Stimulated activated CD8-positive, alpha-beta memory T cell treated with anti-CD3 and anti-CD28 coated beads, Interleukin-4, amount 100 ng/mL, for 24 hours (primary cell): ENCODE results near the gene CPNE5.

Experiments used
- DNase-seq: peaks from one replicate; pipeline ENCODE4 v3.0.0-alpha.2; 2020; ENCODE audit warnings: low read depth

CPNE5 gene

DNA sequence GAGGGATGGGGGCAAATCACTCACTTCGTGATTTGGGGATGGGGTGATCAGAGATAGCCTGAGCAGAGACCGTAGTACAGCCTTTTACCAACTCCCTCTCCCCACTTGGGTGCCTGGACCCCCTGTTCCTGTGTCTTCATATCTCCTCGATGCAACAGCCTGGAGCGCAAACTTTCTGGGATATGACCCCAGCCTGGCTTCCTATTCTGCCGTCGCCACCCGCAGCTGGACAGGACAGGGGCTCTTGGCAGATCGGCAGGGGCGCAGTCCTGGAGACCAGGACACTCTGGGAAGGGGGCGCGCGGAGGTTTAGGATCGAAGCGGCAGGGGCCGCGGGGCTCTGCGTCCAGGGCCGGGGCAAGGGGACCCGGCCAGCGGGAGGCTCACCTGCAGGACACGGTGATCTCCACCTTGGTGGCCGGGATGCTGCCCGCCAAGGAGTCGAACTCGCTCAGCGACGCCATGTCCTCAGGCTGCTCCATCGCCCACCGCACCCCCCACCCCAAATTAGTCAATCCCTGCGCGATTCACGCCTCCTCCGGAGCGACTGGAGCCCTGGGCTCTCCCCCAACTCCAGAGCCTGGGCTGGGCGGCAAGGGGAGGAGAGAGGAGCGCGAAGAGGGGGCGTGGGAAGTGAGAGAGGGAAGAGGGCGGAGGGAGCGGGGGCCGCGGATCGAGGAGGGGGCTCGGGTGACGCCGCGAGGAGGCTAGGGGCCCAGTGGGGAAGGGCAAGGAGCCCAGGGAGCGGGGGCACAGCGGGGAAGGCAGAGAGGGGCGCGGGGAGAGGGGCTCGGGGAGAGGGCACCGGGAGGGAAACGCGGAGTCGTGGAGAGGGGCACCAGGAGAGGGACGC, at the start of gene CPNE5:
CPNE5 (minus strand) TSS at position 549 of the 853 bp plus-strand sequence; CDS start at position 482, 67 bp downstream.
- DNase-seq = no peak

DNA sequence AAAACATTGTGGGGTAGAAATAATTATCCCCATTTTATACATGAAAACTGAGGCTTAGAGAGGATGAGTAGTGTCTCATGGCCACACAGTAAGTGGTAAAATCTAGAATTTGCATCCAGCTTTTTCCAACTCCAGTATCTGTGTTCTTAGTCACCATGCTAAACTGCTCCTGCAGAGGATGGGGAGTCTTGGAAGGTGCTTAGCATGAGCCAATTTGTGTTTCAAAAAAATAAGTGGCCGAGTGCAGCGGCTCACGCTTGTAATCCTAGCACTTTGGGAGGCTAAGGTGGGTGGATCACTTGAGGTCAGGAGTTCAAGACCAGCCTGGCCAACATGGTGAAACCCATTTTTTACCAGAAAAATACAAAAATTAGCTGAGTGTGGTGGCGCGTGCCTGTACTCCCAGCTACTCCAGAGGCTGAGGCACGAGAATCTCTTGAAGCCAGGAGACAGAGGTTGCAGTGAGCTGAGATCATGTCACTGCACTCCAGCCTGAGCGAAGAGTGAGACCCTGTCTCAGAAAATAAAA, 48.9 kb upstream of the CPNE5 start:
- DNase-seq = no peak

DNA sequence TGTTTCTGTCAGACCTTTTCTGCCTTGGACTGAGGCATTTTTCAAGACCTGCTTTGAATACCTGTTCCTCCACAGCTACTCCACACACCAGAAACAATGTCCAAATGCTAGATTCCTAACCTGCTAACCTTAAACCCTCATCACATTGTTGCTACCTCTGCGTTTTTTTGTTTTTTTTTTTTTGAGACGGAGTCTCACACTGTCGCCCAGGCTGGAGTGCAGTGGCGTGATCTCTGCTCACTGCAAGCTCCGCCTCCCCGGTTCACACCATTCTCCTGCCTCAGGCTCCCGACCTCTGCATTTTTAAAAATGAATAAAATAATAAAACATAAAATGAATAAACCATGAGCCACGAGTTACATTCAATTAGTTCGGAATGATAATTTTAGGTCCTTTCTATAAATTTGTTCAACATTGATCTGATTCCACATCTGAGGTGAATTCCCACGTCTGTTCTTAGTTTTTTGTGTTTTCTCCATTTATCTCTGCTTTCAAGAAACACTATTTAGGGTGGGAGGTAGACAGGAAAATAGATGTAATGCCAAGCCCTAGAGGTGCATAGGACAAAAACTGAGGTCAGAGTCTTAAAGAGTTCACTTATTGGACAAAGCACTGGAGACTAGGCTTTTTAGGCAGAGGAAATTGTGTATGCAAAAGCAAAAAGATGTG, 47.8 kb upstream of the CPNE5 start:
- DNase-seq = no peak

DNA sequence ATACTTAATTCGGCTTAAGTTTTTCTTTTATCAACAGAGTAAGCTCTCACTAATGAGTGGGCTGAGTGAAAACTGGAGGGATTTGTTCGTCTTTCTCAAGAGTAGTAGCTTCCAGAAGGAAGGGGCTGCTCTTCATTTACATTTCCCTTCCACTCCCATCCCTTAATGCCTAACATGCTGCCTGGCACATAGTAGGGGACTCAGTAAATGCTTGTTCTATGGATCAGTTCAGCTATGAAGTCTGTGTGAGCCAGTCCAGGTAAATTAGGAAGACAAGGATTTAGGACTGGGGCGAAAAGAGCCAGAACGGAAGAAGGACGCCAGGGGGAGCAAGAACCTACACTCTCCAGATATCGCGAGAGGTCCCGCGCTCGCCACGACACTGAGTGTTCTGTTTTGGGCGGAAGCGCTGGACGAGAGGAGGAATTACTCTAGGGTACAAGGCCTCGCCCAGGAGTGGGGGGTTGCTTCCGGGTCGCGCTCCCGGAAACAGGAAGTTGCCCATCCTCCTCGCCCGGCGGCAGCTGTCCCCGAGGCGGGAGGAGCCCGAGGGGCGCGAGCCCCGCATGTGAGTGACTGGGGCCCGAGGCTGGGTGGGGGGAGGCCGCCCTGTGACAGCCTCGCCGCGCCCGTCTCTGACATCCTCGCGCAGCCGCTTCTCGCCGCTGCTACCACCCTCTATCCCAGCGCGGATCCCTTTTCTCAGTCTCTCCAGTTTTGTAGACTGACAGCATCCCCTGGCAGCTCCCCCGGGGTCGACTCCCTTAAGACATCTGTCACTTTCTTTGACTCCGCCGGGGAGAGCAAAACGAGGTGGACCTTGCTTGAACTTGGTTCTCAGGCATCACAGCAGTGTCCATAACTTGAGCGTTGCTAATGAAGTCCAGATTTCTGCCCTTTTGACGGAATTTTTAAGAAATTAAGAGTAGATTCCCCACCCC, 46.5 kb upstream of the CPNE5 start, which contains the start of gene C6orf89:
C6orf89 (plus strand) TSS at position 492 of the 941 bp plus-strand sequence. CDS start 13,493 bp downstream, outside the sequence.
- DNase-seq = peak; percentile 94

DNA sequence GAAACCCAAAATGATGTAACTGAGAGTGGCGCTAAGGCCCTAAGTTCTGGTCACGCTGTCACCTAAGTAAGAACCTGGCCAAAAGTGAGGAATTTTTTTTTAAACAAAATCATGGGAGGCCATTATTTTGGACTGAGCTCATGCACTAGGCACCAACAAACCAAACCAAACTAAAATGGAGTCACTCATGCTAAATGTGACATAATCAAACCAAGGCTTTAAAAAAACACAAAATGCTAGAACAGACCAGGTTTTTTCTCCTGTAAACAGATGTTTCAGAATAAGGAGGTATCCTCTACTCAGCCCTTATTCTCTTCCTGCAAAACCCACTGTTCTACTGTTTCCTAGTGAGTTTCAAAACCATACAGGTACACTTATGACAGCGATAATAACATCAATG, 45.4 kb upstream of the CPNE5 start:
- no peak for DNase-seq

DNA sequence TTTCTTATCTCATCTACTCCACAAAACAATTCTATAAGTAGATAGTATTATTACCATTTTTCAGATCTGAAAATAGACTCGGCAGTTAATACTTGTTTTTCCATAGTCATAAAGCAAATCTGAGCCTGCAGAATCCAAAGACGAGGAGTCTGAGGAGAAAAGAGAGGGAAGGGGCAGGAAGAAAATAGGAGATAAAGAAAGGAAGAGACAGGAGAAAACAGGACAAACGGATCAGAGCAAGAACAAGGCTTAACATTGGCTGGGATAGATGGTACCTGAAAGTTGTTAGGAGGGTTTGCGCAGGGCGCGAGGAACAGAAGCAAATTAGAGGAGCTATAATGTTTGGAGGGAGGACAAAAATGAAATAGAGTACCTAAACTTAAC, 36.0 kb upstream of the CPNE5 start:
- no peak for DNase-seq

DNA sequence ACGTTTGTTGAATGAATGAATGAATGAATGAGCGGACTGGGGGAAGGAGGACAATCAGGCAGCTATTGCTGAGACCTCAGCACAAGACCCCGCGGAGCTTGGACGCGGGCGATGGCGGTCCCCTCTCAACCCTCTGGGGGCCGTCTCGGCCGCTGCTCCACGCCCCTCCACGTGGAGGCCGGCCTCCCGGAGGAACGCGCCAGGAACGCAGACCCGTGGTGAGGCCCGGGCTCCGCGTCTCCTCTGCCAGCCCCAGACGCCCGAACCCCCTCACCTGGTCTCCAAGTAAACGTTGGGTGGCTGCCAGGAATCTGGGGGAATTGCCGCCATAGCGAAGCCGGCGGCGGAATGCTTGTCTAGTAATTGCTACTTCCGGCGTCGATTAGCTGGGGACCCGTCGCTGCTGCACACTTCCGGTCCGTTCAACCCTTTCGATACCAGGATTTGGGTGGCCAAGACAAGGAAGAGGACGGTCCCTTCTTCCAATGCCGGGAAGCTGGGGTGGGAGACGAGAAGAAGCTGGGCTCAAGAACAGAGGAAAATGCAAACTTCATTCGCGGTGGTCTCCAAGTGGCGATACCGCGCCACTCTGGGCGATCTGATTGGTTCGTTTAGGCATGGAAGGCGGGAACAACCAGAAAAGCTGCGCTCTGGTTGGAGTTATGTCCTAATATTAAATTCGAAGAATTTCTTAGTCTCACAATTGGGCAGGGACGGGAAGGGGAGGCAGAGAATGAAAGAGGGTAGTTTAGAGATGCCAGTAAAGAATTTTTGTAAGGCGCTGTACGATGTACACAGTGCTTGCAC, 35.4 kb upstream of the CPNE5 start, which contains the start of gene PPIL1:
PPIL1 (minus strand) TSS at position 361 of the 807 bp plus-strand sequence; CDS start at position 330, 31 bp downstream.
- DNase-seq = peak; percentile 61

DNA sequence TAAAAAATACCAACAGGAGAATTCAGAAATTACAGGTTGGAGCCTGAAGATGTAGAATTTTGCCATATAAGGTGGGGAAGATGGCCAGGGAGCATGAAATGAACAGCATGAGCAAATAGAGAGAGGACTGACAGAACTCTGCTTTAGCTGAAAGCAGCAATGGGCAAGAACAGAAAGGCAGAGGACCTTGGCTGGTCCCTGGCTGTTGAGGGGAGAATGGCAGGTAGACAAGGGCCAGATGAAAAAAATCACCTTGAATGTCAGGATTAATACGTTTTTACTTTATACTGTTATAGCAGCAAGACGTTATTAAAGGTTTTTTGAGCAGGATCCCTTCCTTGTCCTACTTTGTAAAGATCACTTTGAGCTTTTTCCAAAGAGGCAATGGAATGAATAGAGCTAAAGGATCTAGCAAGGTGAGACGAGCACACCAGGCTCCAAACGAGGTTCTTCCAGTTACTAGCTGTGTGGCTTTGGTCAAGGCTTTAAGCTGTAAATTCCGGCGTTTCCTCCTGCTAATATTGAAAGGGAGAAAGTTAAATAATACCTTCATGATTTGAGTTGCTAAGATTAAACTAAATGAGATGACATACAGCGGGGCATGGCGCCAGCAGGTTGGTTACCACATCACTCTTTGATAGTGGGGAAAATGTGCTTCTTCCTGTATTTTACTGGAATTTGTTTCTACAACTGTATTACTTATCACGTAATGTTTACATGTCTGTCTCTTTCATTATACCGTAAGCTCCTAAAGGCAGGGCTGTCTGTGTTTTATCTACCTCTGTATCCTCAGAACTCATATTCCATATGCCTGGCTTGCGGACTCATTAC, 34.6 kb upstream of the CPNE5 start:
- DNase-seq = no peak

DNA sequence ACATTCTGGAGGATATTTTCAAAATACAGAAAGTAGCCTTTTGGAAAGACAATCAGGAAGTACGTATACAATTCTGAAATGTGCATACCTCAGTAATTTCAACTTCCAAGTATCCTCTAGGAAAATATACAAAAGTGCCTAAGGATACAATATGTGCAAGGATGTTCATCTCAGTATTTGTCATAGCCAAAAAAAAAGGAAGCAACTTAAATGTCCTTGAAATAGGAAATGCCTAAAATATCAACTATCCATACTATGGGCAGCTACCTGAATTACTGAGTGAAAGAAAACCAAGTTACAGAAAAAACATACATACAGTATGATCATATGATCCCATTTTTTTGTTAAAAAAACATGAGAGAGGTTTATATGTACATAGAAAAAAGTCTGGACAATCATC, 33.9 kb upstream of the CPNE5 start:
- no peak for DNase-seq

DNA sequence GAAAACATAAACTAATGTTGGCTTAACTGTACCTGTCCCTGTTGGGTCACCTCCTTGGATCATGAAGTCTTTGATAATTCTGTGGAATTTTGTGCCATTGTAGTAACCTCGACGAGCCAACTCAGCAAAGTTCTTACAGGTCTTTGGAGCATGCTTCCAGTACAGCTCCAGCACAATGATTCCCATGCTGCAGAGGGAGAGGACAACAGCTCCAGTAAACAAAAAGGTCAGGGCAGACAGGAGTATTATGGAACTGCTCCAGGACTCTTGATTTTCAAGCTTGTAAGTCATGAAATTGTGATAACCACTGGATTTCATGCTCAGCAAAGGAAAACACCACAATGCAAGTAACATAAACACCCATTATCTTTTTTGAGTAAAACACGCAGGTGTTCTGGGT, 32.4 kb upstream of the CPNE5 start:
- no peak for DNase-seq

DNA sequence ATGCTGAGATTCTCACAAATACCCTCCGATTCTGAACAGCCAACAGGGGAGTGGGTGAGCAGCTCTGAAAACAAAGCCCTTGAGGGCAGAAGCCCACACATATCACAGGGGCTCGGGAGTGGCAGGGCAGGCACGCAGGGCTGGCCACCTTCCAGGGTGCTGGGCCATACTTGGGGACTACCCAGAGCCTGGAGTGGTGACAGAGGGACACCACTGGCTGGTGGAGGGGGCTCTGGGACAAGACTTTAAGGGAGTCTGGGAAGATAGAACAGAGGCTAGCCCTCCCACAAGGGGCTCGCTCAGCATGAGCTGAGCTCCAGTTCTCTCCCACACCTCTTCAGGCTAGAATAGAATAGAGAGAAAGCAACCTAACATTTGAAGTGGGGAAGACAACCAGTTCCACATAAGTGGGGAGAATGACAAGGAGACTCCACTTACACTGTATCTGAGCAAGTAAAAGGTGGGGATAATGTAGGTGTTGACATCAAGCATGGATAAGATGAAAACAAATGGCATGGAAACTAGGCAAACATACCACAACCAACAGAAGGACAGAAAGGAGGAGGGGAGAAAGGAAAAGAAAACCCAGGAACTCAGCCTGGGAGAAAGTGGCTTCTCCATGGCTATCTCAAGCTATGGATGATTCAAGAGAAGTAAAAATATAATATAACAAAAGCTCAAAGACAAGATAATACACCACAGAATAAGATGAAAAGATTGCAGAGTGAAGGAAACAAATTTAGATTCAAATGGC, 28.4 kb upstream of the CPNE5 start:
- no peak for DNase-seq

DNA sequence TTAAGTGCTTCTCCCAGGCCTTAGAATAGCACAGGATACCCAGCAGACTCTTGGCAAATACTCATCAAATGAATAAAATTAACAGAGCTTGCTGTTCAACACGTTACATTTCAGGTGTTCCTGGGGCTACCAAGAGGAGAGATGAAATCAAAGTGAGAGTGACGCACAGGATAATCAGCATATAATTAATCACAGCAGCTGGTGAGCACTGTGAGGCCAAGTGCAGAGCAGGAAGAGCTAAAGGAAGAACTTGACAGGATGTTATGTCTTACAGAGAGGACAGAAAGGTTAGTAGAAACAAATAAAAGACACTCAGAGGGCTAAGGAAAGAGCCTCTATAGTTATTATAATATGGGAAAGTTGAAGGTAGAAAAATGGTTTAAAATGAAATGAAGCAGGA, 26.6 kb upstream of the CPNE5 start:
- DNase-seq = no peak

DNA sequence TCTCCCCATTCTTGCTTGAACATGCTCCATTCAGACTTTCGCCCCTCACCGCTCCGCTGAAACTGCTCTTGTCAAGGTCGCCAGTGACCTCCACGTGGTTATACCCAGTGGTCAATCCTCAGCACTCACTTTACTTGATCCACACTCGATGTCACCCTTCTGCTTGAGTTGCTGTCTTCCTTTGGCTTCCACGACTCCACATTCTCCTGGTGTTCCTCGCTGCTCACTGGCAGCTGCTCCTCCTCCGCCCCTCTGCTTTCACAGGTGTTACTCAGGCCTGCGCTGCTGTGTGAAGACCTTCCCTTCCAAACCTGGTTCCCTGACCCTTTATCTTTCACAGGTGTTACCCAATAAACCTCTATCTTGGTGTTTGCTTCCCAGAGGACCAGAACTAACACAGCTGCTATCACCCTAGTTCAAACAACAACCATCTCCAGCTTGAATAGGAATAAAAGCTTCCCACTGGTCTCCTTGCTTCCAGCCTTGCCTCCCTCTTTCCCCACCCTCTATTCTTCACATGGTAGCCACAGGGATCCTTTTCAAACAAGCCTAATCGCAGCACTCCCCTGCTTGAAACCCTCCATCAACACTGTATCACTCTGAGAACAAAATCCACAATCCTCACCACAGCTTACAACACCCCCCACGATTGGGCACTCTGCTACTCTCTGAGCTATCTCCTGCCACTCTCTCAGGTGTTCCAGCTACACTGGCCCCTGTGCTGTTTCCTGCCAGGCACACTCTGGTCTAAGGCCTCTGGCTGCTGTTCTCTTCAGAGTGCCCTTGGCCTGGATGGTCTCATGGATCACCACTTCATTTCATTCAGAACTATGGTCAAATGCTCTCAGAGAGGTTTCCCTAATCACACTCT, 24.7 kb upstream of the CPNE5 start:
- no peak for DNase-seq

DNA sequence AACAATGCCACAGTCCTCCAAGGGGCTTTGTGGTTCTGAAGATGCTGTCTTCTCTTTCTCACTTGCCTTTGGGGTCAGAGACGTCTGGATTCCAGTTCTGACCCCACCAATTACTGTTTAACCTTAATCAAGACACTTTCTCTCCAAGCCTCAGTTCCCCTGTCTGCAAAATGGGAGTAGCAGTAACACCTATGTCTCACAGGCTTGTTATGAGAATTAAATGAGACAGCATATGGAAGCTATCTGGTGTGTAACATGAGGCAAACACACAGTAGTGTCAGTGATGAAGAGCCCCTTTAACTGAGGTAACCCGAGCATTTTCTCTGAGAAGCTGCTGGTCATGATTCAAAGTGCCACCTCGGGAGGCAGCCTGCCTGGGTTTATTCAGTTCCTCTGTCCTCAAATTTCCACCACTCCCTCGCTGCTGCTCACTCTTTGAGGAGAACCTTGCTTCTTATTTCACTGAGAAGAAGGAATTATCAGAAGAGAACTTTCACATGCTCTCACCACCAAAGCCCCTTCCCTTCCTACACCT, 23.7 kb upstream of the CPNE5 start:
- no peak for DNase-seq

DNA sequence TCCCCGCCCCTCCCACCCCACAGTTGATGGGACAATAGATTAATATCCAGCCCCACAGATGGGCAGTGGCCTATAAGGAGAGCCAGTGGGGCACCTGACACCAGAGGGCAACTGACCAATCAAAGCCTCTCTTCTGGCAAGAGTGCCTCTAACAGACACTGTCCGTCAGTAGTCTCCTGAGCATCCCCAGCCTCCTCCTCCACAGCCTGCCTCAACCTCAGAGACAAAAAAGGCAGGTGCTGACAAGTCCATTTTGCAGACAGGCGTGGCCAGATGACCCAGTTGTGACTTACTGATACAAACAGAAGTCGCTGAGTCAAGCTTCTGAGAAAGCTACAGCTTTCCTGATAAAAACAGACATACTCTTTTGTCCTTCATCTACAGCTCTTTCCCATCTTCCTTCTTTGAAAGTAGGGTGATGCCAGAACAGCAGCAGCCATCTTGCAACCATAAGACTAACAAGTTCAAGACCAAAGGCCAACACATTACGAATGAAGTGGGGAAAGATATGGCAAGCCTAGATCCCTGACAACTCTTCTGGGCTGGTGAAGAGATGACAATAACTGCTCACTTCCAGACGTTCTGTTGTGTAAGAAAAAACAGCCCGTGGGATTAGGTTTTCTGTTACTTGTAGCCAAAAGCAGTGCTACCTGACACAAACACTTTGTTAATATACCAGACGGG, 23.1 kb upstream of the CPNE5 start:
- DNase-seq = no peak

DNA sequence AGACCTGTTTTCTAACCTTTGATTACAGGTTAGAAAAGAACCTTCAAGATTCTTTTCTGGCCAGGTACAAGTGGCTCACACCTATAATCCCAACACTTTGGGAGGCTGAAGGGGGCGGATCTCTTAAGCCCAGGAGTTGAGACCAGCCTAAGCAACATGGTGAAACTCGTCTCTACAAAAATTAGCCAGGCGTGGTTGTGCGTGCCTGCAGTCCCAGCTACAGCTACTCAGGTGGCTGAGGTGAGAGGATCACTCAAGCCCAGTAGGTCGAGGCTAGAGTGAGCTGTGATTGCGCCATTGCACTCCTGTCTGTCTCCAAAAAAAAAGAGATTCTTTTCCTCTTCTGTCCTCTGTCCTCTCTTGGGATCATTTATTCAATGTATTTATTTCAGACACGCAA, 20.9 kb upstream of the CPNE5 start:
- no peak for DNase-seq

DNA sequence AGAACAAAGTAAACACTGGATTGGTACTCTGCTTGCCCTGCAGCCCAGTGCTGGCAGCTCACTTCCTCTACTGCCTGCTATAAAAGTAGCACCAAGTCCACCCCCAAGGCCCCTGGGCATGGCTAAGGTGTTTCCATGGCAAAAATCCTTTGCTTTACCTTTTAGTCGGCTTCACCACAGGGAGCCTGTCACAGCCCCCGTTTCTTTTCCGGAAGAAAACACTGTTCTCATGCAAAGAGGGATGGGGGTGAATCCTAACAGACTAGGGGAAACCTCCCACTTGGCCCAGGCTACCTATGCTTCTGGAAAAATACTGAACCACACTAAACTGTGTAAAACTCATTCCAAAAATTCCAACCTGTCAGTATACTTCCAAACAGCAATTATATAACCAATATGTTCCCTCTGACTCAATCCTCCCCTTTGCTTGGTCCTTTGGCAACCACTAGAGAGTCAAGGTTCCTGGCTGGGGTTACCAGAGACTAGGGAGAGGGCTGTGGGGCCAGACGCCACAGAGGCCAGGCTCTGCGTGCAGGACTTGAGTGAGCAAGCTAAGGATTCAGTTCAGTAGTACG, 19.2 kb upstream of the CPNE5 start:
- no peak for DNase-seq
